Neutrophil (primary cell): ENCODE measurements around the gene TUBB1.
A peak's percentile ranks its signal among the peaks of the same experiment; 100 is the strongest.

Experiments used
- H3K27ac ChIP-seq: fragments of 200-600 bp; sonication (generic); 2 replicates; pipeline ENCODE4 v1.5.1; 2016; ENCODE audit warnings: mild to moderate bottlenecking, moderate library complexity
- H3K27me3 ChIP-seq: fragments of 200-600 bp; sonication (generic); 2 replicates; pipeline ENCODE4 v1.6.0; 2016; ENCODE audit warnings: mild to moderate bottlenecking
- H3K36me3 ChIP-seq: fragments of 200-600 bp; sonication (generic); 2 replicates; pipeline ENCODE4 v1.5.1; 2017
- H3K4me1 ChIP-seq, 2 experiments: fragments of 200-600 bp in 1 of 2; sonication (generic) in 1 of 2; 1 replicate in 1 of 2; 2 replicates in 1 of 2; pipeline versions ENCODE4 v1.5.1 to v1.6.1; 2013 to 2016; ENCODE audit warnings: low read depth in 1 of 2, low read length in 1 of 2, mild to moderate bottlenecking in 1 of 2, moderate library complexity in 1 of 2; ENCODE audit not compliant: control insufficient read depth in 1 of 2, insufficient read depth in 1 of 2
- H3K4me3 ChIP-seq, 2 experiments: fragments of 200-600 bp in 1 of 2; sonication (generic) in 1 of 2; 1 replicate in 1 of 2; 2 replicates in 1 of 2; pipeline ENCODE4 v1.5.1; 2013 to 2016; ENCODE audit warnings: low read depth in 1 of 2, low read length in 1 of 2, mild to moderate bottlenecking in 1 of 2, moderate library complexity in 1 of 2
- H3K9me3 ChIP-seq: fragments of 200-600 bp; sonication (generic); 2 replicates; pipeline ENCODE4 v1.5.1; 2016
- TF ChIP-seq, protein P1 (sequence below): fragments of 200-600 bp; sonication (generic); IDR thresholded peaks from 2 replicates; pipeline ENCODE4 v1.5.1; 2016; ENCODE audit warnings: antibody characterized with exemption

The TUBB1 gene

DNA sequence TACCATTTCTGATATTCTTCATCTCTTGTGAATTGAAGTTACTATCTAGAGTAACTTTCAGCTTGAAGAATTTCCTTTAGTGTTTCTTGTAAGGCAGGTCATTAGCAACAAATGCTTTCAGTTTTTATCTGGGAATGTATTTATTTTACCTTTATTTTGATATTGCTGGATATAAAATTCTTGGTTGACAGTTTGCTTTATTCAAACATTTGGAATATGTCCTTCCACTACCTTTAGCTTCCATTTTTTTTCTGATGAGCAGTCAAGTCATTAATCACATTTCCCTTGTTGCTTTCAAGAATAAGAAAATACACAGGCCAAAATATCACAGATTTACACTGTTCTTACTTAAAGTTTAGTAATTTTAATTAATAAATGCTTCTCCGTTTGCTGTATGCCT is 43.9 kb upstream of the TUBB1 start:
- Histone ChIP-seq H3K4me1 (peaks cover 10 to 13% of the 10 kb centered on the region in 2 experiments), H3K27ac (no peak overlapping the region), H3K4me3 (no peak overlapping the region), H3K9me3 (no peaks in the 10 kb centered on the region), H3K36me3 (no peaks in the 10 kb centered on the region), H3K27me3 (peaks cover under 1% of the 10 kb centered on the region)
- TF ChIP-seq, protein P1, sequence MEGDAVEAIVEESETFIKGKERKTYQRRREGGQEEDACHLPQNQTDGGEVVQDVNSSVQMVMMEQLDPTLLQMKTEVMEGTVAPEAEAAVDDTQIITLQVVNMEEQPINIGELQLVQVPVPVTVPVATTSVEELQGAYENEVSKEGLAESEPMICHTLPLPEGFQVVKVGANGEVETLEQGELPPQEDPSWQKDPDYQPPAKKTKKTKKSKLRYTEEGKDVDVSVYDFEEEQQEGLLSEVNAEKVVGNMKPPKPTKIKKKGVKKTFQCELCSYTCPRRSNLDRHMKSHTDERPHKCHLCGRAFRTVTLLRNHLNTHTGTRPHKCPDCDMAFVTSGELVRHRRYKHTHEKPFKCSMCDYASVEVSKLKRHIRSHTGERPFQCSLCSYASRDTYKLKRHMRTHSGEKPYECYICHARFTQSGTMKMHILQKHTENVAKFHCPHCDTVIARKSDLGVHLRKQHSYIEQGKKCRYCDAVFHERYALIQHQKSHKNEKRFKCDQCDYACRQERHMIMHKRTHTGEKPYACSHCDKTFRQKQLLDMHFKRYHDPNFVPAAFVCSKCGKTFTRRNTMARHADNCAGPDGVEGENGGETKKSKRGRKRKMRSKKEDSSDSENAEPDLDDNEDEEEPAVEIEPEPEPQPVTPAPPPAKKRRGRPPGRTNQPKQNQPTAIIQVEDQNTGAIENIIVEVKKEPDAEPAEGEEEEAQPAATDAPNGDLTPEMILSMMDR: no peak

DNA sequence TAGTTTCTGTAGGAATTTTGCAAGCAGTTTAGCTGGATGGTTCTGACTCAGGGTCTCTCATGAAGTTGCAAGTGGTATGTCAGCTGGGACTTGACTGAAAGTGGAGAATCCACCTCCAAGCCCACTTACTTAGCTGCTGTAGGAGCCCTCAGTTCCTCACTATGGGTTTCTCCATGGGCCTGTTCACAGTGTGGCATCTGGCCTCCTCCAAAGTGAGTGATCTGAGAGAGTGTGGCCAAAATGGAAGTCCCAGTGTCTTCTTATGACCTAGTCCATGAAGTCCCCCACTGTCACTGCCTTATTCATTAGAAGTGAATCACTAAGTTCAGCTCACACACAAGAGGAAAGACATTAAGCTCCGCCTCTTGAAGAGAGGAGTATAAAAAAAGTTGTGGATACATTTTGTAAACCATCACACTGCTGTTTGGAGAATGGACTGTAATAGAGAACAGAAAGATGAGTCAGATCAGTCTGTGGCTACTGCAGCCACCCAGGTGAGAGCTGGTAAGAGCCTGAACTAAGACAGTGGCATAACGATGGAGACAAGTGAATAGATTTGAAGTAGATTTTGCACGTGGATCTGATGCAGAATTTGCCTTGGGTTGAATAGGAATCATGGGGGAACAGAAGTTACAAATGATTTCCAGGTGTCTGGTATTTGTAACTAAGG is 43.0 kb upstream of the TUBB1 start:
- Histone ChIP-seq H3K27me3 (no peaks in the 10 kb centered on the region), H3K27ac (no peak overlapping the region), H3K36me3 (no peaks in the 10 kb centered on the region), H3K4me1 (peaks cover 15 to 18% of the 10 kb centered on the region in 2 experiments), H3K9me3 (no peaks in the 10 kb centered on the region), H3K4me3 (no peak overlapping the region)
- TF ChIP-seq, protein P1: no peak

DNA sequence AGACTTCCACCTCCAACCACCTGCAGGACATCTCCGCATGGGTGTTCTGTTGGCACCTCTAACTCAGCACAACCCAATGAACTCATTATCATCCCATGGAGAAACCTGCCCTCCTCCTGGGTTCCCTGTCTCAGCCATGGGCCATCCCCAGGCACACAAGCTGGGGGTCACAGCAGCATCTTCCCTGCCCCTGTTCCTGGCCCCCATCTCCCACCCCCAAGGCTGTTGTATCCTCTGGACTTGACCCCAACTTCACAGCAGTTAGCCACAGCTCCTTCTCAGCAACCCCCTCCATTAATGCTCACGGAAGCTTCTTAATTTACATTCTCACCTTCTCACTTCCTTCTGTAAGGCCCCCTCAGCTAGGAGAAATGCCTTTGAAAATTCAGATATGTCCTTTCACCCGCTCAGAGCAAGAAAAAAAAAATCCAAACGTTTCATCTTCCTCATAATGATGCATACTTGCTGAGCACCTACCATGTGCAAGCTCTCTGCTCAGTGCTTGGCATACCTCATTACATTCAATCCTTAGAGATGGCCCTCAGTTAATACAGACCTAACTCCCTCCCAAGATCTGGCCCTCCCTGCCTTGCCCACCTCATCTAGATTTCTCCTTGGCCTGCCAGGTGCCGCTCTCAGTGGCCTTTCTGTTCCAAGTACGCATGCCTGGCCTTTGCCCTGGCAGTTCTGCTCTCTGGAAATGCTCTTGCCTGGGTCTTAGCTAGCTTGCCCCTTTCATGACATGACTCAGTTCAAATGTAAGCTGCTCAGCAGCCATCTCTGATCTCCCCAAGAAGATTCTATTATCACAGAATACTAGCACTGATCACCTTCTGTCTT is 40.7 kb upstream of the TUBB1 start:
- Histone ChIP-seq H3K4me3 (no peak overlapping the region), H3K27me3 (no peaks in the 10 kb centered on the region), H3K9me3 (no peaks in the 10 kb centered on the region), H3K4me1 (peaks cover 18 to 23% of the 10 kb centered on the region in 2 experiments), H3K36me3 (no peaks in the 10 kb centered on the region), H3K27ac (no peak overlapping the region)
- TF ChIP-seq, protein P1: no peak

DNA sequence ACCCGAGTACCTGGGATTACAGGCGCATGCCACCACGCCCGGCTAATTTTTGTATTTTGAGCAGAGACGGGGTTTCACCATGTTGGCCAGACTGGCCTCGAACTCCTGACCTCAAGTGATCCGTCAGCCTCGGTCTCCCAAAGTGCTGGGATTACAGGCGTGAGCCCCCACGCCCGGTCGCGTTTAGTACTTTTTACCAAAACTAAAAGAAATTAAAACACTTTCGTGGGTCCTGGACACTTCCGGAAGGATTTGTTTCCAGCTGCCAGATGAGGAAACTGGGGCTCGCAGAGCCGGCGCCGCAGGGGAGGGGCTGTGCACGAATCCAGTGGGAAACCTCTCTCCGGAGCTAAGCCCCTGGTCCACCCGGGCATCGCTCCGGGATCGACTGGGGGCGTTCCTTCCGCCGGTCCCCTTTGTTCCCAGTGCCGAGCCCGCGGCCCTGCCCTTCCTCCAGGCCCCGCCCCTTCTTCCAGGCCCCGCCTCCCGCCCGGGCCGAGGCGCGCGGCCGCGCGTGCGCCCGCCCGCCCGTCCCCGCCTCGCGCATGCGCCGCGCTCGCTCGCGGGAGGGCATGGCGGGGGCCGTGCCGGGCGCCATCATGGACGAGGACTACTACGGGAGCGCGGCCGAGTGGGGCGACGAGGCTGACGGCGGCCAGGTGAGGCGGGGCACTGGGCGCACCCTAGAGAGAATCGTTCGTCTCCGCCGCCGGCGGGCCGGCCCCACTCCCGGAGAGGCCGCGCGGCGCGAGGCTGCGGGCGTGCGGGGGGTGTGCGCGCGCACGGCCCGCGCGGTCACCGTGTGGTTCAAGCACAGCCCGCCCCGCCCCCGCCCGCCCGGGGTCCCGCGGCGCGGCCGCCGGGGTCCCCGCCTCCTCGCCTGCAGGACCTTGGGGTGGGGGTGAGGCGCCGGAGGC is 38.3 kb upstream of the TUBB1 start, which contains the start of gene NELFCD:
NELFCD (plus strand) TSS at position 546 of the 917 bp plus-strand sequence; CDS start at position 600, 54 bp downstream.
- H3K27me3 ChIP-seq: no peaks in the 10 kb centered on the region
- peak within 1 kb of the TSS; percentile 69 for H3K27ac ChIP-seq
- TF ChIP-seq, protein P1: no peak
- H3K36me3 ChIP-seq: peaks cover 7% of the 10 kb centered on the region
- no peaks in the 10 kb centered on the region for H3K9me3 ChIP-seq
- peak within 1 kb of the TSS; percentile 89 for H3K4me3 ChIP-seq
- peaks cover 10 to 13% of the 10 kb centered on the region in 2 experiments for H3K4me1 ChIP-seq
